Upper lobe of left lung (tissue), 6 donors: ENCODE data around the gene CRYGB. TPM values are rescaled to one million over a fixed set of nuclear protein-coding genes. Genes with fewer than 3 reads are reported as not detected.
A peak's percentile ranks its signal among the peaks of the same experiment; 100 is the strongest.

ENCODE experiments used
- ATAC-seq, 2 donors: fragments of 200-7000 bp; cut with Tn5 transposase; one replicate each; pipeline ENCODE4 v1.9.1; 2022; ENCODE audit warnings: mild to moderate bottlenecking in 2 of 2, moderate library complexity in 2 of 2; ENCODE audit not compliant: low FRiP score in 2 of 2
- DNase-seq, 2 donors: peaks; one replicate each; pipeline ENCODE4 v3.0.0-alpha.2; 2019 to 2020
- H3K27ac ChIP-seq, 4 donors: fragments of 200-600 bp; sonication (generic); one replicate each; pipeline ENCODE4 v1.5.1; 2016 to 2019
- H3K27me3 ChIP-seq, 4 donors: fragments of 200-600 bp; sonication (generic); one replicate each; pipeline ENCODE4 v1.5.1; 2017 to 2019
- H3K36me3 ChIP-seq, 4 donors: fragments of 200-600 bp; sonication (generic); one replicate each; pipeline ENCODE4 v1.5.1; 2016 to 2019
- H3K4me1 ChIP-seq, 4 donors: fragments of 200-600 bp; sonication (generic); one replicate each; pipeline ENCODE4 v1.5.1; 2018 to 2019
- H3K4me3 ChIP-seq, 4 donors: fragments of 200-600 bp; sonication (generic); one replicate each; pipeline ENCODE4 v1.5.1; 2017 to 2019; ENCODE audit warnings: mild to moderate bottlenecking in 2 of 4, moderate library complexity in 1 of 4
- H3K9me3 ChIP-seq, 4 donors: fragments of 200-600 bp; sonication (generic); one replicate each; pipeline ENCODE4 v1.5.1; 2018 to 2019
- CTCF ChIP-seq, 6 experiments: fragments of 450-650 bp in 4 of 6; fragments of 200-600 bp in 2 of 6; sonication (generic) in 2 of 6; IDR thresholded peaks; one replicate each; pipeline ENCODE4 v1.5.1; 2016 to 2019; ENCODE audit warnings: antibody characterized with exemption in 6 of 6
- EP300 ChIP-seq, 4 donors: sonication (generic); formaldehyde crosslinking; IDR thresholded peaks; one replicate each; pipeline ENCODE4 v1.5.1; 2017; ENCODE audit warnings: antibody characterized with exemption in 4 of 4, control low read depth in 2 of 4
- POLR2A ChIP-seq, 4 donors: fragments of 450-650 bp; IDR thresholded peaks; one replicate each; pipeline ENCODE4 v1.5.1; 2016 to 2017; ENCODE audit warnings: antibody characterized with exemption in 4 of 4, mild to moderate bottlenecking in 2 of 4
- POLR2AphosphoS5 ChIP-seq, 2 donors: sonication (generic); formaldehyde crosslinking; IDR thresholded peaks; one replicate each; pipeline ENCODE4 v1.5.1; 2017; ENCODE audit warnings: antibody characterized with exemption in 2 of 2
- WGBS, 2 donors: methylation state at CpG; one replicate each; pipeline ENCODE4 v1.1.5; 2017 to 2018; 5-methylcytosine and 5-hydroxymethylcytosine counted together
- total RNA-seq, 6 donors: library from RNA; depleted of rRNA in 4 of 6; stranded (reverse); fragments of >200 nt in 4 of 6; gene quantifications; one replicate each; pipeline versions ENCODE4 v1.1.0 to v1.2.1, GENCODE V29; 2016 to 2021
- donor health status: DM: no; HTN: no; CAD: no; lungs with moderate emphysema.
- donor health status: DM: no; HTN: yes; CAD: no; lungs with severe emphysema.

The CRYGB gene
- total RNA-seq, 6 donors from 2014 or later = not detected

- 76 to 84% methylated on average over 3 of the region's 3 CpGs for WGBS, 2 donors
- no peaks in the 10 kb centered on the region for H3K27me3 ChIP-seq
- no peak overlapping the region for H3K4me3 ChIP-seq
- H3K27ac ChIP-seq = no peak overlapping the region
- DNase-seq = no peak
- no peaks in the 10 kb centered on the region for H3K4me1 ChIP-seq
- H3K9me3 ChIP-seq = no peaks in the 10 kb centered on the region
- ATAC-seq = no peak
- H3K36me3 ChIP-seq = no peaks in the 10 kb centered on the region
- no peak for TF ChIP-seq POLR2AphosphoS5 (IDR thresholded peaks at IDR 0.05)
These were observed 48.6 kb downstream of the CRYGB start for GRCh38 chr2:208097313-208097712.

GRCh38 chr2:208096080-208096479 is 49.9 kb downstream of the CRYGB start:
- Histone ChIP-seq H3K4me1 (no peaks in the 10 kb centered on the region), H3K4me3 (no peak overlapping the region), H3K9me3 (no peaks in the 10 kb centered on the region), H3K27me3 (no peaks in the 10 kb centered on the region), H3K27ac (no peak overlapping the region), H3K36me3 (no peaks in the 10 kb centered on the region)
- no peak for DNase-seq
- 72% methylated on average over 3 of the region's 3 CpGs for WGBS, 2 donors
- TF ChIP-seq POLR2A (IDR thresholded peaks at IDR 0.05) (no peak), POLR2AphosphoS5 (IDR thresholded peaks at IDR 0.05) (no peak), EP300 (IDR thresholded peaks at IDR 0.05) (no peak), CTCF (IDR thresholded peaks at IDR 0.05) (no peak)
- peak in 1 of 2 donors; percentile 59 for ATAC-seq

GRCh38 chr2:208093128-208093527 is 52.8 kb downstream of the CRYGB start:
- TF ChIP-seq POLR2A (IDR thresholded peaks at IDR 0.05) (no peak), EP300 (IDR thresholded peaks at IDR 0.05) (no peak), CTCF (IDR thresholded peaks at IDR 0.05) (no peak), POLR2AphosphoS5 (IDR thresholded peaks at IDR 0.05) (no peak)
- no peaks in the 10 kb centered on the region for H3K4me1 ChIP-seq
- no peaks in the 10 kb centered on the region for H3K9me3 ChIP-seq
- no peak overlapping the region for H3K4me3 ChIP-seq
- no peaks in the 10 kb centered on the region for H3K36me3 ChIP-seq
- ATAC-seq = no peak
- H3K27ac ChIP-seq = no peak overlapping the region
- no peaks in the 10 kb centered on the region for H3K27me3 ChIP-seq
- DNase-seq = no peak

Other genes with a start within 250 kb of the CRYGB start
- gene PLEKHM3, start 120.6 kb downstream of the CRYGB start, total RNA-seq = 10 to 100 TPM; 16.4 to 56.3 (median 28.6) TPM
- gene CRYGD, start 21.6 kb downstream of the CRYGB start, total RNA-seq = not detected
- gene CRYGC, start 16.3 kb downstream of the CRYGB start, total RNA-seq = not detected
- not detected for gene CRYGA, start 17.4 kb upstream of the CRYGB start, total RNA-seq
- not detected for gene C2orf80, start 43.9 kb upstream of the CRYGB start, total RNA-seq
- gene IDH1, start 108.9 kb upstream of the CRYGB start, total RNA-seq = 100 to 1,000 TPM in 3 of 6 donors, 10 to 100 TPM in 3; 44.5 to 148 (median 89.6) TPM
- gene PIKFYVE, start 120.1 kb upstream of the CRYGB start, total RNA-seq = 10 to 100 TPM; 20.1 to 48.2 (median 25.1) TPM